Fibroblast of pulmonary artery (primary cell): ENCODE results near the gene GLS.

Source experiments
- DNase-seq: peaks from one replicate; pipeline ENCODE4 v3.0.0-alpha.2; 2010; ENCODE audit warnings: low read depth
- H3K4me3 ChIP-seq: replicated peaks from 2 replicates; pipeline ENCODE4 v1.5.1; 2011; ENCODE audit warnings: low read depth, mild to moderate bottlenecking, control low read depth, low read length, moderate library complexity
- CTCF ChIP-seq: IDR thresholded peaks from 2 replicates; pipeline ENCODE4 v1.5.1; 2011; ENCODE audit warnings: mild to moderate bottlenecking, control low read depth, low read length, inconsistent platforms; ENCODE audit errors: missing control alignments

Gene GLS

GRCh38 chr2:190876631-190877030, 4.0 kb upstream of the GLS start:
- no peak for DNase-seq
- no peak overlapping the region for H3K4me3 ChIP-seq
- no peak for TF ChIP-seq CTCF

GRCh38 chr2:190877436-190877835, 3.2 kb upstream of the GLS start:
- TF ChIP-seq CTCF: no peak
- no peak overlapping the region for H3K4me3 ChIP-seq
- no peak for DNase-seq

- peak; percentile 58 for DNase-seq
- H3K4me3 ChIP-seq: peak overlapping the region; percentile 94
- no peak for TF ChIP-seq CTCF
These were observed 895 bp upstream of the GLS start for GRCh38 chr2:190879474-190880377.

- DNase-seq: no peak
- H3K4me3 ChIP-seq: peak overlapping the region; percentile 94
- TF ChIP-seq CTCF: no peak
These were observed 520 bp downstream of the GLS start for GRCh38 chr2:190881084-190881597.

- peak; percentile 75 for DNase-seq
- peak overlapping the region; percentile 94 for H3K4me3 ChIP-seq
- no peak for TF ChIP-seq CTCF
These were observed 1.2 kb downstream of the GLS start for GRCh38 chr2:190881598-190882410.

GRCh38 chr2:190882411-190882766, 1.8 kb downstream of the GLS start:
- no peak for DNase-seq
- no peak for TF ChIP-seq CTCF
- H3K4me3 ChIP-seq: peak overlapping the region; percentile 94
